IPS-20b (cell line): ENCODE results near the gene PITRM1.

ENCODE experiments used
- H3K27ac ChIP-seq: one replicate; pipeline ENCODE4 v1.5.1; 2013; ENCODE audit warnings: low read length
- H3K27me3 ChIP-seq: 2 replicates; pipeline ENCODE4 v1.6.1; 2013; ENCODE audit warnings: mild to moderate bottlenecking, low read length, inconsistent platforms; ENCODE audit not compliant: insufficient read depth
- H3K36me3 ChIP-seq: 2 replicates; pipeline ENCODE4 v1.6.1; 2013; ENCODE audit warnings: low read depth, mild to moderate bottlenecking, inconsistent platforms, low read length, moderate library complexity; ENCODE audit not compliant: insufficient read depth
- H3K4me1 ChIP-seq: 2 replicates; pipeline ENCODE4 v1.6.1; 2013; ENCODE audit warnings: mild to moderate bottlenecking, control low read depth, inconsistent platforms, low read length, moderate library complexity; ENCODE audit not compliant: insufficient read depth
- H3K4me3 ChIP-seq: 2 replicates; pipeline ENCODE4 v1.5.1; 2013; ENCODE audit warnings: mild to moderate bottlenecking, low read length, inconsistent platforms
- H3K9ac ChIP-seq: 2 replicates; pipeline ENCODE4 v1.6.1; 2013; ENCODE audit warnings: low read depth, mild to moderate bottlenecking, inconsistent platforms, low read length, moderate library complexity
- H3K9me3 ChIP-seq: 2 replicates; pipeline ENCODE4 v1.6.1; 2013; ENCODE audit warnings: mild to moderate bottlenecking, low read depth, low read length, inconsistent platforms; ENCODE audit not compliant: insufficient read depth

The PITRM1 gene

DNA sequence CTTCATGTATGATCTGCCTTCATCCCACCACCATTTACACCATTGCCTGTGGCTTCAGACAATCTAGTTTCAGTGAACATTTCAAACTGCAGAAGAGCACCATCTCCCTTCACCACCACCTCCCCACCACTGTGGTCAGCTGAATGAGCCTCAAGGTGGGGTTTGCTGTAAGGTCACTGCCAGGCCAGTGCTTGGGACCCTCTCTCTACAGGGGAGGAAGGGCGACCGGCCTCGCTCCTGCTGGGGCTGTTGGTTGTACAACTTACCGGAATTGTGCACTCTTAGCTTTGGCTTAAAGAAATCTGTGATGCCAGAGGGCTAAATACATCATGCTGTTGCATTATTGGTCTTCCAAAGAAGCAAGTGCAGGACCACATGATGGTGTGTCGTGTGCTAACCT, 78.6 kb downstream of the PITRM1 start:
- Histone ChIP-seq H3K9me3 (no peaks in the 10 kb centered on the region), H3K27me3 (no peaks in the 10 kb centered on the region), H3K27ac (no peak overlapping the region), H3K4me3 (no peak overlapping the region), H3K4me1 (peaks cover 23% of the 10 kb centered on the region), H3K36me3 (peaks cover 27% of the 10 kb centered on the region), H3K9ac (no peak overlapping the region)

DNA sequence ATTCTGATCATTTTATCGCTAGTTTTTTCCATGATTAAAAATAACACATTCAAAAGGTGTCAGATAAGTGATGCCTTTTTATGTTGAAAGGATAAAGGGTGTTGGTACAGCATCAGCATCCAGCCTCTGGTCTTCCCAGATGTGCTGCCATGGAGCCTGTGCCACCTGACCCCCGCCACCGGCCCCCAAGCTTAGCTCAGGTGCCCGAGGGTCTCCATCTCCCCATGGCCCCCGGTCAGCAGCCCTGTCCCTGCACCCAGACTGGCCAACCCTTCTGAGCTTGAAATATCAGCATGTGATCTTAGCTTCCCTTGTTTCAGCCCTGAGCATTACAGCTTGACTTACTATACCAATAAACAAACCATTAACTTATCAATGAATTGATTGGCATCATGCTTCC, 80.7 kb downstream of the PITRM1 start:
- no peaks in the 10 kb centered on the region for H3K27me3 ChIP-seq
- no peak overlapping the region for H3K27ac ChIP-seq
- H3K4me3 ChIP-seq: no peak overlapping the region
- peaks cover 25% of the 10 kb centered on the region for H3K36me3 ChIP-seq
- no peak overlapping the region for H3K9ac ChIP-seq
- no peaks in the 10 kb centered on the region for H3K9me3 ChIP-seq
- peaks cover 23% of the 10 kb centered on the region for H3K4me1 ChIP-seq

DNA sequence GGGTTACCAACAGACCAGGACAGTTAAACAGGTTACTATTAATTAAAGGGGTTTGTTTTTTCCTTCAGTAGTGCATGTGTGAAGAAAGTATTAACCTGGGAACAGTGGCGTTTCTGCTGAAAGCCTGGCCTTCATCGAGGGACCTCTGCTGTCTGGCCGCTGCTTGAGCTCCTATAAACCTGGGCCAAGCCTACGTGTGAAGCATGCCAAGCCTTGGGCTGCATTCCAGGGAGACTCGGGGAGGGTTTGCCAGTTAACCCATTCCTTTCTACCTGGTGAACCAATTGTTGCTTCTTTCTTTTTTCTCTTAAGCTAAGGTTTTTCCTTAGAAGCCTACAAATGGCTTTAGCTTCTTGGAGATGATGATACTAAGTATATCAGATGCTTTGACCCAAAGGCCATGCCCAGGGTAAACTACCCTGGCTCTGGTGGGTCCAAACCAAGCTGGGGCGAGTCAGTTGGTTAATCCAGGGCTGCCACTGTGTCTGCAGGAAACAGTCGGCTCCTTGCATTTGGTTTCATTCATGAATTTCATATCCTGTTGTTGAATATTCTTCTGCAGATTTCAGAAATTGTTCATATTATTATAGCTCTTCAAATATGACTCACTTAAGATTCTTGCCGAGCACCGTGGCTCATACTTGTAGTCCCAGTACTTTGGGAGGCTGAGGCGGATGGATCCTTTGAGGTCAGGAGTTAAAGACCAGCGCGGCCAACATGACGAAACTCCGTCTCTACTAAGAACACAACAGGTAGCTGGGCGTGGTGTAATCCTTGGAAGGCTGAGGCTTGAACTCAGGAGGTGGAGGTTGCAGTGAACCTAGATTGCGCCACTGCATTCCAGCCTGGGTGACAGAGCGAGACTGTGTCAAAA, 81.4 kb downstream of the PITRM1 start:
- Histone ChIP-seq H3K27me3 (no peaks in the 10 kb centered on the region), H3K4me1 (peaks cover 23% of the 10 kb centered on the region), H3K27ac (no peak overlapping the region), H3K9ac (no peak overlapping the region), H3K9me3 (no peaks in the 10 kb centered on the region), H3K4me3 (no peak overlapping the region), H3K36me3 (peaks cover 30% of the 10 kb centered on the region)

DNA sequence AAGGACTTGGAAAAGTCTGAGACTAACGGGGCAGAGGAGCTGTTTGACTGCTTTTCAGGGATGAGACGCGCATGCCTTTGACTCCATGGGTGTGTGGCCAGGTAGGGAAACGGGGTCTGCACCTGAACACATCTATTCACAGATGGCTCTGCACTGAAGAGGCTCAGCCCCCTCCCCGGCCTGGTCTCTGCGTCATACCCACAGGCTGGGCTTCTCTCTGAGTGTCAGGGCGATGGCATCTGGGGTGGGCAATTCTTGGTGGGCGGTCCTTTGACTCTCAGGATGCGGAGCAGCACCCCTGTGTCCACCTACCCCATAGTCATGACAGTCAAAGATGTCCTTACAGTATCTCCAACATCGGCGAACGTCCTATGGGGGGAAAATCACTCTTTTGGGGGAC, 82.2 kb downstream of the PITRM1 start:
- Histone ChIP-seq H3K9ac (no peak overlapping the region), H3K36me3 (peaks cover 34% of the 10 kb centered on the region), H3K27ac (no peak overlapping the region), H3K4me3 (no peak overlapping the region), H3K4me1 (peaks cover 15% of the 10 kb centered on the region), H3K27me3 (no peaks in the 10 kb centered on the region), H3K9me3 (no peaks in the 10 kb centered on the region)
